Vagina (tissue), 2 donors: ENCODE measurements around the gene FSTL4.

Source experiments
- CTCF ChIP-seq, 3 experiments: fragments of 450-650 bp in 2 of 3; fragments of 200-600 bp in 1 of 3; sonication (generic) in 1 of 3; IDR thresholded peaks; one replicate each; pipeline ENCODE4 v1.5.1; 2017 to 2019; ENCODE audit warnings: antibody characterized with exemption in 3 of 3, mild to moderate bottlenecking in 2 of 3, moderate library complexity in 2 of 3
- POLR2A ChIP-seq, 2 donors: fragments of 450-650 bp; IDR thresholded peaks; one replicate each; pipeline ENCODE4 v1.6.1; 2017; ENCODE audit warnings: antibody characterized with exemption in 2 of 2, mild to moderate bottlenecking in 2 of 2, moderate library complexity in 2 of 2

DNA sequence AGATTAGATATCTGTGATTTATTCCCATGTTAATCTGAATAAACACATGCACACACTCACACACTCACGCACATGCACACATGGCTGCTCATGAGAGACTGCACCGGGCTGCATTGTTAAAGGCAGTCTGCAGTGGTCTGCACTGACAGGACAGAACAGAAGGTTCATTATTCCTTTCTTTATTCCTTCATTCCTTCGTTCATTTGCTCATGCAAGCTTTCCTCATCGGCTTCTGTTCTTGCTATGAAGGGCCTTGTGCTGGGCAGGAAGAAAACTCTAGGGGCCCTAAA lies 41.4 kb upstream of the FSTL4 start:
- no peak for TF ChIP-seq CTCF (IDR thresholded peaks at IDR 0.05)
- no peak for TF ChIP-seq POLR2A (IDR thresholded peaks at IDR 0.05)
